ENCODE data around the gene BEX3.
"Not testable (repeated sequence)": the region's sequence is repeated elsewhere in the genome, so short reads cannot be mapped to it uniquely, and the experiment has no call there.

Gene BEX3

GRCh38 chrX:103376118-103376978, at the start of gene BEX3:
BEX3 (plus strand) TSS chrX:103376538; CDS start chrX:103377522, 984 bp downstream.
- peak; percentile 37 for DNase-seq (ENCODE audit: low spot score)

- DNase-seq (ENCODE audit: low spot score), result no peak
Measured at GRCh38 chrX:103329991-103330390, 46.3 kb upstream of the BEX3 start, which contains the start of gene TCEAL7. TCEAL7 (plus strand) TSS chrX:103330239; CDS start chrX:103331404, 1,165 bp downstream.

- DNase-seq (ENCODE audit: low spot score), result no peak
Measured at GRCh38 chrX:103330681-103331288, 45.6 kb upstream of the BEX3 start.

GRCh38 chrX:103338663-103339062, 37.7 kb upstream of the BEX3 start:
- DNase-seq (ENCODE audit: low spot score), result no peak

GRCh38 chrX:103343105-103343504, 33.2 kb upstream of the BEX3 start:
- peak; percentile 21 for DNase-seq (ENCODE audit: low spot score)

GRCh38 chrX:103344606-103345005, 31.7 kb upstream of the BEX3 start:
- no peak for DNase-seq (ENCODE audit: low spot score)

- no peak for DNase-seq (ENCODE audit: low spot score)
Measured at GRCh38 chrX:103347682-103348397, 28.5 kb upstream of the BEX3 start.

GRCh38 chrX:103356130-103356798, 20.1 kb upstream of the BEX3 start, which contains the start of gene TCEAL9:
TCEAL9 (plus strand) TSS chrX:103356506; CDS start chrX:103357685, 1,179 bp downstream.
- DNase-seq (ENCODE audit: low spot score), result peak; percentile 65

GRCh38 chrX:103356858-103357257, 19.5 kb upstream of the BEX3 start:
- DNase-seq (ENCODE audit: low spot score), result peak; percentile 14

- DNase-seq (ENCODE audit: low spot score), result no peak
Measured at GRCh38 chrX:103357871-103358270, 18.5 kb upstream of the BEX3 start.

GRCh38 chrX:103359605-103360004, 16.7 kb upstream of the BEX3 start:
- not testable (repeated sequence) for DNase-seq (ENCODE audit: low spot score)

GRCh38 chrX:103360092-103360491, 16.2 kb upstream of the BEX3 start:
- no peak for DNase-seq (ENCODE audit: low spot score)

- no peak for DNase-seq (ENCODE audit: low spot score)
Measured at GRCh38 chrX:103360916-103361315, 15.4 kb upstream of the BEX3 start.

- no peak for DNase-seq (ENCODE audit: low spot score)
Measured at GRCh38 chrX:103361798-103362197, 14.5 kb upstream of the BEX3 start.

GRCh38 chrX:103362474-103362873, 13.9 kb upstream of the BEX3 start:
- peak; percentile 20 for DNase-seq (ENCODE audit: low spot score)

- DNase-seq (ENCODE audit: low spot score), result no peak
Measured at GRCh38 chrX:103363046-103363445, 13.3 kb upstream of the BEX3 start.

GRCh38 chrX:103367502-103367901, 8.8 kb upstream of the BEX3 start:
- DNase-seq (ENCODE audit: low spot score), result no peak

- DNase-seq (ENCODE audit: low spot score), result no peak
Measured at GRCh38 chrX:103369479-103369878, 6.9 kb upstream of the BEX3 start.

- DNase-seq (ENCODE audit: low spot score), result no peak
Measured at GRCh38 chrX:103372886-103373285, 3.5 kb upstream of the BEX3 start.

GRCh38 chrX:103373581-103373980, 2.8 kb upstream of the BEX3 start:
- no peak for DNase-seq (ENCODE audit: low spot score)

- peak; percentile 24 for DNase-seq (ENCODE audit: low spot score)
Measured at GRCh38 chrX:103376979-103377324, 614 bp downstream of the BEX3 start.

GRCh38 chrX:103378990-103379389, 2.7 kb downstream of the BEX3 start:
- no peak for DNase-seq (ENCODE audit: low spot score)

Measured in SW480 (cell line).